Endothelial cell (in vitro differentiated cells): ENCODE data around the gene KCTD21. TPM values are rescaled to one million over a fixed set of nuclear protein-coding genes. Genes with fewer than 3 reads are reported as not detected.

Experiments used
- DNase-seq: peaks from one replicate; pipeline ENCODE4 v3.0.0; 2021; ENCODE audit warnings: low spot score
- H3K27ac Mint-ChIP-seq: one replicate; pipeline ENCODE4 v1.8.0; 2021; ENCODE audit warnings: mixed read lengths, inconsistent platforms; ENCODE audit not compliant: unreplicated experiment
- H3K27me3 Mint-ChIP-seq: one replicate; pipeline ENCODE4 v1.8.0; 2021; ENCODE audit warnings: mild to moderate bottlenecking, moderate library complexity, mixed read lengths, inconsistent platforms; ENCODE audit not compliant: unreplicated experiment
- H3K36me3 Mint-ChIP-seq: one replicate; pipeline ENCODE4 v1.8.0; 2021; ENCODE audit warnings: mild to moderate bottlenecking, low read depth, mixed read lengths, inconsistent platforms; ENCODE audit not compliant: unreplicated experiment
- H3K4me1 Mint-ChIP-seq: one replicate; pipeline ENCODE4 v1.8.0; 2021; ENCODE audit warnings: mild to moderate bottlenecking, mixed read lengths, inconsistent platforms; ENCODE audit not compliant: unreplicated experiment
- H3K4me3 Mint-ChIP-seq: one replicate; pipeline ENCODE4 v1.8.0; 2021; ENCODE audit warnings: mild to moderate bottlenecking, mixed read lengths, inconsistent platforms; ENCODE audit not compliant: unreplicated experiment
- H3K9me3 Mint-ChIP-seq: one replicate; pipeline ENCODE4 v1.8.0; 2021; ENCODE audit warnings: mixed read lengths, inconsistent platforms; ENCODE audit not compliant: unreplicated experiment
- CTCF ChIP-seq: fragments of 200-600 bp; sonication (generic); IDR thresholded peaks from one replicate; pipeline ENCODE4 v1.5.0; 2021; ENCODE audit warnings: antibody characterized with exemption; ENCODE audit not compliant: unreplicated experiment
- total RNA-seq: library from RNA; stranded (reverse); fragmentation: NEBNext Ultra II Directional; extraction: Animal tissue kit (Norgen Biotek cat#: 25700); gene quantifications from one replicate; pipeline ENCODE4 v1.2.1, GENCODE V29; 2021; ENCODE audit not compliant: unreplicated experiment

The KCTD21 gene
- total RNA-seq, 1 donor from 2014 or later, result 11.4 TPM

- Mint-ChIP-seq H3K36me3 (peaks cover 58% of the 10 kb centered on the region), H3K4me1 (peaks cover 45% of the 10 kb centered on the region), H3K27me3 (peaks cover 34% of the 10 kb centered on the region), H3K27ac (no peak overlapping the region), H3K9me3 (no peaks in the 10 kb centered on the region), H3K4me3 (no peak overlapping the region)
- DNase-seq, result no peak
- TF ChIP-seq CTCF, result no peak
Measured at GRCh38 chr11:78205256-78205655, 16.8 kb upstream of the KCTD21 start.

GRCh38 chr11:78203184-78203583, 14.8 kb upstream of the KCTD21 start:
- no peaks in the 10 kb centered on the region for H3K9me3 Mint-ChIP-seq
- H3K4me1 Mint-ChIP-seq, result peaks cover 26% of the 10 kb centered on the region
- H3K4me3 Mint-ChIP-seq, result peak overlapping the region; percentile 35
- peaks cover 18% of the 10 kb centered on the region for H3K27me3 Mint-ChIP-seq
- DNase-seq, result no peak
- TF ChIP-seq CTCF, result no peak
- H3K36me3 Mint-ChIP-seq, result peaks cover 52% of the 10 kb centered on the region
- H3K27ac Mint-ChIP-seq, result peak overlapping the region; percentile 84

GRCh38 chr11:78202733-78203167, 14.3 kb upstream of the KCTD21 start:
- no peak for TF ChIP-seq CTCF
- H3K27me3 Mint-ChIP-seq, result peaks cover 16% of the 10 kb centered on the region
- peaks cover 48% of the 10 kb centered on the region for H3K36me3 Mint-ChIP-seq
- peak overlapping the region; percentile 84 for H3K27ac Mint-ChIP-seq
- H3K9me3 Mint-ChIP-seq, result no peaks in the 10 kb centered on the region
- H3K4me3 Mint-ChIP-seq, result peak overlapping the region; percentile 35
- peaks cover 24% of the 10 kb centered on the region for H3K4me1 Mint-ChIP-seq
- DNase-seq, result no peak

GRCh38 chr11:78201096-78201818, 12.8 kb upstream of the KCTD21 start:
- DNase-seq, result no peak
- Mint-ChIP-seq H3K27ac (peak overlapping the region; percentile 86), H3K4me3 (peak overlapping the region; percentile 82), H3K9me3 (no peaks in the 10 kb centered on the region), H3K36me3 (peaks cover 42% of the 10 kb centered on the region), H3K27me3 (peaks cover 16% of the 10 kb centered on the region), H3K4me1 (peaks cover 24% of the 10 kb centered on the region)
- no peak for TF ChIP-seq CTCF

GRCh38 chr11:78200553-78200952, 12.1 kb upstream of the KCTD21 start:
- no peak overlapping the region for H3K4me3 Mint-ChIP-seq
- H3K36me3 Mint-ChIP-seq, result peaks cover 43% of the 10 kb centered on the region
- H3K27me3 Mint-ChIP-seq, result peaks cover 15% of the 10 kb centered on the region
- DNase-seq, result no peak
- H3K4me1 Mint-ChIP-seq, result peaks cover 24% of the 10 kb centered on the region
- H3K27ac Mint-ChIP-seq, result no peak overlapping the region
- no peaks in the 10 kb centered on the region for H3K9me3 Mint-ChIP-seq
- TF ChIP-seq CTCF, result no peak
